Hypothalamus (tissue), 51 donors: ENCODE data around the gene SPDYE18.
"Not testable (repeated sequence)": the region's sequence is repeated elsewhere in the genome, so short reads cannot be mapped to it uniquely, and the experiment has no call there.

Experiments used
- DNase-seq, 51 donors: peaks; one replicate each; lab custom pipeline; 2025; lab: John Stamatoyannopoulos, UW

The SPDYE18 gene

GRCh38 chr7:77062557-77062956 lies at the start of gene SPDYE18:
TSS of gene SPDYE18 (minus strand) at chr7:77062558. CDS start at chr7:77060512, 2,046 bp downstream.
- DNase-seq, result not testable (repeated sequence)

- not testable (repeated sequence) for DNase-seq
Measured at GRCh38 chr7:77108362-77108761, 46.0 kb upstream of the SPDYE18 start.

GRCh38 chr7:77107659-77108058 lies 45.3 kb upstream of the SPDYE18 start:
- DNase-seq, result not testable (repeated sequence)

GRCh38 chr7:77105904-77106303 lies 43.5 kb upstream of the SPDYE18 start:
- DNase-seq, result not testable (repeated sequence)

- not testable (repeated sequence) for DNase-seq
Measured at GRCh38 chr7:77102671-77103070, 40.3 kb upstream of the SPDYE18 start.

- DNase-seq, result not testable (repeated sequence)
Measured at GRCh38 chr7:77101187-77101586, 38.8 kb upstream of the SPDYE18 start.

GRCh38 chr7:77100501-77100900 lies 38.1 kb upstream of the SPDYE18 start:
- not testable (repeated sequence) for DNase-seq

GRCh38 chr7:77092301-77092700 lies 29.9 kb upstream of the SPDYE18 start:
- not testable (repeated sequence) for DNase-seq

GRCh38 chr7:77082192-77082591 lies 19.8 kb upstream of the SPDYE18 start:
- DNase-seq, result not testable (repeated sequence)

- not testable (repeated sequence) for DNase-seq
Measured at GRCh38 chr7:77080236-77080635, 17.9 kb upstream of the SPDYE18 start.

- DNase-seq, result not testable (repeated sequence)
Measured at GRCh38 chr7:77079624-77080023, 17.3 kb upstream of the SPDYE18 start.

- DNase-seq, result not testable (repeated sequence)
Measured at GRCh38 chr7:77079112-77079511, 16.8 kb upstream of the SPDYE18 start.

- DNase-seq, result not testable (repeated sequence)
Measured at GRCh38 chr7:77077060-77077459, 14.7 kb upstream of the SPDYE18 start.

GRCh38 chr7:77074786-77075396 lies 12.5 kb upstream of the SPDYE18 start:
- not testable (repeated sequence) for DNase-seq

- DNase-seq, result not testable (repeated sequence)
Measured at GRCh38 chr7:77071108-77071507, 8.8 kb upstream of the SPDYE18 start.

- DNase-seq, result not testable (repeated sequence)
Measured at GRCh38 chr7:77065869-77066268, 3.5 kb upstream of the SPDYE18 start.

GRCh38 chr7:77063732-77064131 lies 1.4 kb upstream of the SPDYE18 start:
- not testable (repeated sequence) for DNase-seq

- DNase-seq, result not testable (repeated sequence)
Measured at GRCh38 chr7:77032261-77032660, 30.1 kb downstream of the SPDYE18 start, which contains the start of gene SPDYE17. TSS of gene SPDYE17 (minus strand) at chr7:77032361. CDS start at chr7:77030570, 1,791 bp downstream.

- not testable (repeated sequence) for DNase-seq
Measured at GRCh38 chr7:77026349-77026748, 36.0 kb downstream of the SPDYE18 start.

- not testable (repeated sequence) for DNase-seq
Measured at GRCh38 chr7:77010074-77010680, 52.2 kb downstream of the SPDYE18 start.

- peak in 2 of 51 donors; percentile 16 to 64 for DNase-seq
Measured at GRCh38 chr7:77008000-77008399, 54.4 kb downstream of the SPDYE18 start.
